Measurements from ENCODE around the gene CHSY1.

The CHSY1 gene

DNA sequence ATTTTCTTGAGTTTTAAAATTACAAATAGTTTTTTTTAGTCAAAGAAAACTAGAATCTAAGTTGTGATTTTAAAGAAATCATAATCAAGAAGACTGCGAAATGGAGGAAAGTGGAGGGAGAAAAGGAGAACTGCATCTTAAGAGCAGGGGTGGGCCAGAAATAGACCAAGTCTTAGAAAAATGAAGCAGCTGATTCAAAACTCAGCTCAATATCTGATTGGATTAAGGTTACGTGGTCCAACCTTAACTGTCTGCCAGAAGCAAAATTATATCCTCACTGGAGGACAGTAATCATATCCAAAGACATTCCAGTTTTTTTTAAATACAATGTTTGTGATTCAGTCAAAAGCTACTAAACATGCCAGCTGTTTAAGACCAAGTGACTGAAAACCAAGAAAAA is 41.4 kb downstream of the CHSY1 start:
- no peak for DNase-seq

DNA sequence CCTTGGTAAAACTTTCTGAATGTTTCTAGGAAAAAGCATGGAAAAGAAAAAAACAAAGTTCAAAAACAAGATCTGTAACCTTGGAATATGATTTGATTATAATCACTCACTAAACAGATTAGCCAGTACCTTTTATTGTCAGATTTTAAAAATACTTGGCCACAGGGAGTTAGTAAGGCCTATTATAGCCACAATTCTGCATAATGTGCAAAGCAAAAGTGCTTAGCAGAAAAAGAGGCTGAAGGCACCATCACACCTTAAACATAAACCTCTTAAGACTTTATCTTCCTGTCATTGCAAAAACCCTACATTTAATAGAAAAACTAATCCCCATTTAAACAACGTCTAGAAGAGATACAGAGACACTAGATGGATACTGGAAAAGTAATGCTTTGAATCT is 41.8 kb downstream of the CHSY1 start:
- no peak for DNase-seq

DNA sequence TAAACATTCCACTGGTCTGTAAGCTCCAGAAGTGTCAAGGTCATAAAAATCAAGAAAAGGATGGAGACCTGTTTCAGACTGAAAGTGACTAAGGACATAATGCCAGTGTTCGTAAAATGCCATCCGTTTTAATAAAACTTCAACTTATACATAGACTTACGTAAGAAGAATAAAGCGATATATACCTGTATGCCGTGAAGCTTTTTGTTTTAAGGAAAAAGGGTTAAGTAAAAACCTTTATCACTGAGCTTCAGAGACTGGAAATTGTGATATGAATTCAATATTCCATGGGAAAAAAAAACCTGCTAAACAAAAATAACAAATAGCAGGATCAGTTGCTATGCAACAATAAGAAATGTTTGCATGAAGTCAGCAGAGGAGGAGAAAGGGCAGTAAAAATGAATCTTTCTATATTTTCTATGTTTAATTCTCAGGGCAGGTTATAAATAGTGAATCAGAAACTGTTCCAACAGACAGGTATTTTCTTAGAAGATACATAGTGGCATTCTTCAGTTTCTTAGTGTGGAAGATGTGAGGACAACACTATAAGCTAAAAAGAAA is 42.5 kb downstream of the CHSY1 start:
- no peak for DNase-seq

DNA sequence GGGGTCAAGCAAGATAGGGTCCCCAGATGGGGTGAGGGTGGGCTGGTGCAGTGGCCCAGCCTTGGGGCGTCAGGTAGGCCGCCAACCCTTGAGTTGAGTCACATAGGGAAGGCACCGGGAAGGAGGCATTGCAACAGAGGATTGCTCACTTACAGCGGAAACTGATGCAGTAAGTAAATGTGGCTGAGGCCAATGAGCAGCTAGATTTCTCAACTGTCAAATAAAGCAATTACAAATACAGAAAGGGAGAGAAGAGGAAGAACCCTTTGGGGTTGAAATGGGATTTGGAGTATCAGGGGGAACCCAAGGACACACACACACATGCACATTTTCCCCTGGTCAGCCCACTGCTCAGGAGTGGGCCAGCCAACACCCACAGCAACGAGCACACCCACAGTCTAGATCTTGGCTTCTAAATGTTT is 44.0 kb downstream of the CHSY1 start:
- no peak for DNase-seq

DNA sequence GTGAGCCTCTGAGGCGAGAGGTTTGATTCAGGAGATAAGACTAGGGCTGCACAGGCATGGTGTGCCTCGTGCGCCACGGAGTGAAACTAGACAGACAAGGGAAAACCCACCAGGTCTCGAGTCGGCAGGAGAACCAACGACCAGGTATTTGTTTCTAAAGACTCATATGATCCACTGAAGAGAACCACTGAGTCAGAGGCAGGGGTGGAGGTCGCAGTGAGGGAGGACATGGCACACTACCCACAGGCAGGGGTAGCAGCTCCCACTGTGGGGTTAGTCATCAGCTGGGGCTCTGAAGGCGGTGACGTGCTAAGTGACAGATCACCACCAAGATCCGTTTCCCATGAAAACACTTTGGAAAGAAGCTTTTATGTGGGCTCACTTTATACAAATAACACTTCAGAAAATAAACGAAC is 45.7 kb downstream of the CHSY1 start:
- DNase-seq = no peak

DNA sequence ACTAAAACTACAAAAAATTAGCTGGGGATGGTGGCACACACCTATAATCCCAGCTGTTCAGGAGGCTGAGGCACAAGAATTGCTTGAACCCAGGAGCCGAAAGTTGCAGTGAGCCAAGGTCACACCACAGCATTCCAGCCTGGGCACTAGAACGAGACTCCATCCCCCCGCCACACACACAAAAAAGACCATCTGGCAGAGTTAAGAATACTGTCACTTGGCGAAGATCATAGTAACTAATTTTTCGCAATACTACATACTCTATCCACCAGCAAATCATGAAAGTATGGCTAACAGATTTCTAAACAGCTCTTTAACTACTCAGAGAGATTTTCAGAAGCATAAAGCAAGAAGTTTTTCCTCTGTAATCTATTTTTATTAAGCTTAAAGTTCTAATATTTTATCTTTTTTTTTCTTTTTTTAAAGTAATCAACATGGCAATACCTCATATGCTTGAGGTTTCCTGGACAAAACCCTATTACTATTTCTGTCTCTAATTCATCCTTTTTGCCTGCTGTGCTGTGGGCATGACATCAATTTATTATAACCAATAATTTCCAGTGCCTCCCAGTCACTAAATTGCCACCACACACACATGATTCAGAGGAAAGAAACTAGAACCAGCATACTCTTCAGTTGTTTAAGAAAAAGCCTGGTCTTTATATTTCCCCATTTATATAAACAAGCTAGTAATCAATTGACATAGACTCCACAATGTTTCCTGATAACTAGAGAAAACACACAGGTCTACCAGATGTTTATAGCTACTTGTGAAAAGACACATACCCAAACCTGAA is 46.9 kb downstream of the CHSY1 start:
- DNase-seq = no peak

DNA sequence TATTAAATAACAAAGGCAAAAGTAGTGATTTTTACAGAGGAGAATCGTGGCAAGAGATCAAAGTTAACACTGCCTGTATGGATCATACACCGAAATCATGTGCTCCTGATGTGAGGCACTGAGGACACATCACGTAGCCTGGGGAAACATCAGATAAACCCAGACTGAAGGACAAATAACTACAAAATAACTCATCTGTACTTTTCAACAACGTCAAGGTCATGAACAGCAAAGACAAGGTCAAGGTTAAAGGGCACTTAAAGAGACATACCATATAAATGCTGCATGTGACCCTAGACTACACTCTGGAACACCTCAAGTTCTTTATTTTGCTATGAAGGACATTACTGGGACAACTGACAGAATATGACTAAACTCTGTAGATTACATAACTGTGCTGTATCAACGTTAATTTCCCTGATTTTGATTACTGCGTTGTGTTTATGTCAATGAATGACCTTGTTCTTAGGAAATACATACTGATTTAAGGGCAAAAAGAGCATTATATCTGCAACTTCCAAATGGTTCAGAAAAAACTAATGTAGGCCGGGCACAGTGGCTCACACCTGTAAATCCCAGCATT is 48.1 kb downstream of the CHSY1 start:
- no peak for DNase-seq

DNA sequence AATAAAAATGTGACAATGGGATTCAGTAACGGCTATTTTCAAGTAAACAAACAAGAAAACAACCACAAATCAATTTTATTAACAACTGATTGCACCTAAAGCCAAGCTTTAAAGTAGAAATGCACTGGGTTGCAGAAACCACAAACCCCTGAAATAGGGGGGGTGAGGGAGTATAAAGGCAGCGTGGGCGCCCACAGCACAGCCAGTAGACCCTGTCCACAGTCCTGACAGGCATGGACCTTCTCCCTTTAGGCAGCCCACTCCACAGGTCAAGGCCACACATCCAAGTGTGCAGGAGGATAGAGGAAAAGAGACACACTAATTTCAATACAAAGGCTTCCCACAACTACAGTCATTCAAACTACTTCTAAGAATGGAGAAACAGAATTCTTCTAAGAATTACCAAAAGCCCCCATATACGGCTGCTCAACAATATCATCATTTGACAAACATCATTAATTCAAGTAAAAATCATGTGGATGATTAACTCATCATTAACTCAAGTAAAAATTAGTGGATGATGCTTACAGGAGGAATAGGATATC is 48.7 kb downstream of the CHSY1 start:
- DNase-seq = no peak

DNA sequence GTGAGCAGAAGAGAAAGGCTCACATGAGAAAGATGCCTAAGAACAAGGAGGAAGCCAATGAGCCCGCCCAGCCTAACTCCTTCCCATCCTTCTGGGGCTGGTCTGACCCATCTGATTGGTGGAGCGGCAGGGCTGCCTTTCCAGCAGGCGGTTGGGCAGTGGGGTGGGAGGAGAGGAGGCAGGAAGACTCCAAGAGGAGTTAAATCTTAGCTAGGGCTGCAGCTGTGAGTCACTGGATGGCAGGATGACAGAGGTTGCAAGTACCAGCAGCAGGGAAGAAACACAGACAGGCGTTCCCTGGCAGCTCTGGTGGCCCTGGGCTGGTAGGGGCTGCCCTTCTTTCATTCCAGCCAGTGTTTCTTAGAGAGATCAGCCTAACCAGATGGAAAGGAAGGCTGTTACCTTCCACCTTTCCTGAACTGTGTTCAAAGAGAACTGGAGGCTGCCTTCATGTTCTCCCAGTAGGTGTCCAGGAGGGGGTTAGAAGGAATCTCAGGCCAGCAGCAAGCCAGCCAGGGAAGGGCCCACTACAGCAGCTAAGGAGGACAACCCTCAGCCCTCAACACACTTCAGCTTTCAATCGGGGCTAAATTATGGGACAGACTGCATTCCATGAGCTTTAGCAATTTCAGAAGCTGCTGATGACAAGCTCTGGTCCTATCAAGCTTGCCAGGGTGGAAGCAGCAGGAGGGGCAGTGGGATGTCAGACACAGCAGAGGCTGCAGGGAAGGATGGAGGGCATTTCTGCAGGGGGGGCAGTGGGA is 50.3 kb downstream of the CHSY1 start:
- no peak for DNase-seq

DNA sequence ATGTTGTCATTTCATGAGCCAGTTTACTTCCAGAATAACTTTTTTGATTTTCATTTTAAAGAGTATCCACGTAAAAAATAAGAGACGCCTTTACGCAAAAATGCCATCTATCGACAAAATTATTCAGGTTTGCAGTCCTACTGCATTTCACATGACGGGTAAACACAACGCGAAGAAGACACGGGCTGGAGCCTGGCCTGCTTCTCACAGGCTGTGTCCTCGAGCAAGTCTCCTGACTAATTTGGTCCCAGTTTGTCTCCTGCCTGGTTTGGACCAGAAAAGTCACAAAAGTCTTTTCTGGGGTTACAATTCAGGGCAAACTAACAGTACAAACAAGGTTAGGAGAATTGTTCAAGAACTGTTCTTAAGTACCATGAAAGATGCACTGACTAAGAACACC is 51.7 kb downstream of the CHSY1 start:
- DNase-seq = no peak

DNA sequence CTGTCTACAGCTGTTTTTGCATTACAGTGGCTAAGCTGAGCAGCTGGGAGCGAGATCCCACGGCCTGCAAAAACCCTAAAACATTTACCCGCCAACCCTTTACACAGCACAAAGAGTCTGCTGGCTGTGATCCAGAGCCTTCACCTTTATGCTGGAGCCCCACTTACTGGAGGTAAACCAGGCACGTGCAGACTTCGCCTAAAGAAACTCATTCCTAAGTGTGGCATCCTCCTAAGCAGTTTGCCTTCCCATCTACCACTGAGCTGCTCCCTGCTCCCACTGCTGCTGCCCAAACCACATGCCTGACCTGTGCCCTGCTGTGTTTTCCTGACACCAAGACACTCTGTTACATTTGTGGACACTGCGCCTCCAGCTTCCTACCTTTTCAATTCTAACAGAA is 53.0 kb downstream of the CHSY1 start:
- DNase-seq = no peak

DNA sequence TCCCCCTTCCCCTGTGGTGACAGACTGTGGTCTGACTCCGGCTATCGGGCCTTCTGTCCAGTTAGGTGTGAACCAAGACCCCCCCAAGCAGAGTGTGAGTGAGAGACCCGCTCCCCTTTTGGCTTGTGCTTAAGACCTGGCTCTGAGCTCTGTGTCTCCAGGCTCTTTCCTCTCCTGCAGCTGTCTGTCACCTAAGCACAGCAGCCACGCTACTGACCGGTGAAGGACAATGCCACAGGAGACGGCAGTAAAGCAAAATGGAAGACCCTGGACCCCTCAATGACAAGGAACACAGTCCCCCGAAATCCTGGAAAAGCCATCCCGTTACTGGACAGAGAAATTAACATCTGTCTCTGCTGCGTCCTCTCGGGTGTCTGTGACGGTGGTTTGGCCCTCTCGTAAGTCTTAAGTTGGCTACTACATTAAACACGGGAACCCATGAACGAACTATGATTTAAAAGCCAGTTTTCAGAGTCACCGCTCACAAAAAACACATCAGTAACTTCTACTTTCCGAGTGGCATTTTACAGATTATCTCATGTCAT is 53.7 kb downstream of the CHSY1 start:
- no peak for DNase-seq

DNA sequence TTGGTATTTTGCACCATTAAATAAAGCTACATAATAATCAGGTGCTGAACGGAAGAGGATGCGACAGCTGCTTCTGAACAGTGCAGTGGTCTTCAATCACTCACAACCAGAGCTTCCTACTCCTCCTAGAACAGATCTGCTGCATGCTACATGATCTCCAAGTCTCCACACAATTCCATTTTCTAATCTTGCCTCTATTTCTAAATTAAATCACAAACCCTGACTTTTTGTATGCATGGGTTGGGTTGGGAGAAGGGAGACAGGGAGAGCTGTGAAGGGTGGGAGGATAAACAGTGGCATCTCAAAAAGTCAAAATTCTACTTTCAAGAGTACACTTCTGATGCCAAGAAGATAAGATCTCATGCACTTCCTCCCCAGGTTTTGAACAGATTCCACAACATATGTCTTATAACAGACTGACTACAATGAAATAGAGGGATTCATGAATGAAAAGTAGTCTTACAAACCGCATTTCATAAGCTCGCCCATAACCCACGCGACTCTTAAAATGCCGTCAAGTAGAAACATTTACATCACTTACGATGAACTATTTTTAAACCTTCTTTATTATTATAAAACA is 57.2 kb downstream of the CHSY1 start:
- no peak for DNase-seq

DNA sequence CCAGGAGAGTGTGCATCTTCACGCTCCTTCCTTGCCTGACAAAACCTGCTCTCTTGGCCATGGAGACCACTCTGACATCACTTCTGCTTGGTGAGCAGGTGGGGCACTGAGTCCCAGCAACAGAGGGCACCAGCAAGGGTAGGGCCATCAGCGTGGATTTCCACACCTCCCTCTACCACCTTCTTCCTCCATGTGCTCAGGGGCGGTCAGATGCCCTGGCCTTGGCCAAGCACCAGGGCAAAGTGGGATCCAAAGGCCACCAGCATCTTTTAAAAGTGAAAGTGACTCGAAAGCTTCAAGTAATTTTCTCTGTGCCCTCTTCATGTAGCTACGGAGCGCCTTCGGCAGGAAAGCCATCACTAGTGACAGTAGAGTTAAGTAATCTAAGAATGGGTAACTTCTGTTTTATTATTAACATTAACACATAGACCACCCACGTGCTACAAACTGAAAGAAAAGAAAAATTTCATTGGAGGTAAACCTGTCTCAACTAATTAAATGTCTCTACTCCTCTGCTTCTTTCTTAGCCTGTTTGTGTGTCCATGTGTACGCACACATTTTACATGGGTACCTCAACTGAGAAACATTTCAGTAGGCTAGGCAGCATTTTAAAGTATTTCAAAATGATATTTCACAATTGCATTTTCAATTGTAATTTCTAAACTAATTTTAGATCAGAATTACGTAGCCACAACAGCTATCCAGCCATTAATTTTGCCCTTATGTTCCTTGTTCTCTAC is 57.9 kb downstream of the CHSY1 start:
- DNase-seq = no peak

DNA sequence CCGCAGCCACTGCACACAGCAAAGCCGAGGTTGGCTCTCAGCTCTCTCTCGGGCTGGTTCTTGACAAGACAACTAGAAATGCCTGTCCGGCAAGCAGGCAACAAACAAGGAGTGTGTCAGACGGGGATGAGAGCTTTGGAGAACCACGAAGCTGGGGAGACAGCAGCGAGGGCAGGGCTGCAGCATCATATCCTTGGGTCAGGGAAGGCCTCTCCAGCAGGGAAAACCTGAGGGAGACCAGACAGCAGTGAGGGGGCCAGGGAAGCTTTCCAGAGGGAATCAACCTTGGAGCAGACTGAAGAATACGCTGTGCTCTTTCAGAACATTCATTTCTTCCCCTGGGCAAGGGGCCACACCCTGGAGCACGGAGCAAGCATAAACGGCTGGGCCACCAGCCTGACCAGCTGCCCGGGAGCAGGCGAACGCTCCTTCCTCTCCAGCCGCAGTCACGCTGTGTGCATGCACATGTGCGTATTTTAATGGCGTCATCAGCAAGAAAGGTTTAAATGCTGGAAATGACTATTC is 58.7 kb downstream of the CHSY1 start:
- DNase-seq = no peak

DNA sequence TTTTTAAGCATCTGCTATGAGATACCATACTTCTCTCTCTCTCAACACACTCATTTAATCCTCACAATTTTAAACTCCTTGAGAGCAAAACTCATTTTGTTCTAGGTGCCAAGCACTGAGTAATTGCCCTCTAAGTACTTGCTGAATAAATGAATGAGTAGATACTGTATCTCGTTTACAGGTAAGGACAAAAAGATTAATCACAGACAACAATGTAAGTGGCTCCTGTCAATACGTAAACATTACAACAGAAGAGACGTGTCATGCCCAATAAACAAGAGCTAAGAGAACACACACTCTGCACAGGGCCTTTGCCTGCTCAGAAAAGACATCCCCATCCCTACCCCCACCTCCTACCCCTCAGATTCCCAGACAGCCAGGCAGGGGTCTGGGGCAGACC is 59.8 kb downstream of the CHSY1 start:
- no peak for DNase-seq

DNA sequence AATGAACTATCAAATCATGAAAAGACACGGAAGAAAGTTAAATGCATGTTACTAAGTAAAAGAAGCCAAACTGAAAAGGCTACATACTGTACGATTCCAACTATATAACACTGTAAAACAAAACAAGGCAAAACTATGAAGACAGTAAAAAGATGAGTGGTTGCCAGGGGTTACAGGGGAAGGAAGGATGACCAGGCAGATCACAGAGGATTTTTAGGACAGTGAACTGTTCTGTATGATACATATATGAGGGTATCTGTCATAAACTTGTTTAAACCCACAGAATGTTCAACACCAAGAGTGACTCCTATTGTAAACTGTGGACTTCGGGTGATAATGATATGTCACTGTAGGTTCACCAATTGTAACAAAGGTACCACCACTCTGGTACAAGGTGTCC is 60.6 kb downstream of the CHSY1 start:
- no peak for DNase-seq

DNA sequence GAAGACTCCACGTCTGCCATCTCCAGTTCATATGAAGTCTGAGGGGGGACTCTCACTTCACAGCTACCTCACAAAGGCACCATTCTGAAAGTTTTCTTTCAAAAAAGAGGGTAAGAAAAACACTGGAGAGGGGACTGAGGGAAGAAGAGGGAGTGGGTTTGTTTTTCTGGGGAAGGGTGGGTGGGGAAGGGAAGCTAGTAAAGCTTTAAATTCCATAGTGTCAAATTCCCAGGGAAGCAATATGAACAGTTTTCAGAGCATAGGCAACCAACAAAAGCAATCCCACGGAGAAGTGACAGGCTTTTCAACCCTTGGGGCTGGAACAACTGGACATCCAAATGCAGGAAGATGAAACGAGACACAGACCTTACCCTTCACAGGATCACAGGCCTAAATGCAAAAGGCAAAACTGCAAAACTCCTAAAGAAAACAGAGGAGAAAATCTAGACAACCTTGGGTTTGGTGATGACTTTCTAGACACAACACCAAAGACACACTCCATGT is 61.7 kb downstream of the CHSY1 start:
- DNase-seq = no peak

DNA sequence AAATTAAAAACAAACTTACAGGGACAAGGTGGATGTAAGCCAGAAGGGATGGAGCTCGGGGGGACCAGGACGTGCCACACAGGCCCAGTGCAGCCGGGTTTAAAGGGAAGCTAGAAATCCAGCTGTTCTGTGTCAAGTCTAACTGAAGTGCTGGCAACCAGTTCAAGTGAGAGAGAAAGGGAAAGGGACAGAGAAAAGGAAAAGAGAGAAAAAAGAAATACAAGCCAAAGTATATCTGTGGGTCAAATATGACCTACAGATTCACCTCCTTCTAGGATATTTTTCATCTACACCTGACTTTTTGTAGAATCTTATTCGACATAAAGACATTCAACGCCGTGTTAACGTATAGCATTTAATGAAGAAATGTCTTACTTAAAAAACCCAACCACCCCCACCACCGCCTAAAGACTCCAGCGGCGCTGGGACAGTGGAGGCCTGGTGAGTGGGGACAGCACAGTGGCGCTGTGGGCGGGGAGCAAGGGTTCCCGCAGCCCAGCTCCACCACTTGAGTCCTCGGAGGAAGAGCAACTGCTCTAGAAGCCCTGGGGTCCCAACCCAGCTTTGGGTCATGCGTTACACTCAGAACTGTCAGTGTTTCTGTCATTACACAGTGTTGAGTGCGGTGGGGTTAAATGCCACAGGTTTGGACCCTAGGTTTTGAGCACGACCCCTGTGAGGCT is 62.3 kb downstream of the CHSY1 start:
- DNase-seq = no peak

DNA sequence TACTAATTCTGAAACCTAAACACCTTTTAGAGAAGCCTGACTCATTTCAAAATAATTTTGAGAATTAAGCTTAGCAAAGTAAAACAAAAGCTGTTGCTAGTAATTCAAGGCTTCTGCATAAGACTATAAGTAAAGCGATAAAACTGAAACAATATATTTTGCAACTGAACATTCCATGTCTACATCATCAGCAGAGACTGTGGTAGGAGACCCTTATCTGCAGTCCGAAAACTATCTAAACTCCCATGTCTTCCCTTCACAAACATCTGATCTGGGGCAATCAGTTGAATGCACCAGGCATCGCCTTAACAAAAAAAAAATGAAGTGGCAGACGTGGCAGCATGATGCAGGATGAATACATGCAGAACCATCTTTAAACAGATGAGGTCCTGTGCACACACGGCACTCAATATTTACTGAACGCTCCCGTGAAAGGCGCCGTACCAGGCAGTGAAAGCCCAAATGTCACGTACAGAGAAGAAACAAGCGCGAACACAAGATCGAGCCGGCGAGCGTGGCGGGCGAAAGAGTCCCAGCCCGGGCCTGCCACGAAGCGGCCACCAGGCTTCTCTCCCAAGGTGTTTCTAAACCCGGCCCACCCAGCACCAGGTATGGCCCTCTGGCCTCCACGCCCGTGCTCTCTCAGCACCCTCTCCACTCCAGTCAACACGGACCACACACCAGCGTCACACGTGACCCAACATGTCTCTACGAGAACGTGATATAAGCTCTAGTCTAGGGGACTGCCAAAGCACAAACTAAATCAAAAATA is 63.0 kb downstream of the CHSY1 start:
- no peak for DNase-seq

Measured in activated gamma-delta T cell (primary cell).